HG03060 (cell line): Measurements from ENCODE around the gene BATF3.
A peak's percentile ranks its signal among the peaks of the same experiment; 100 is the strongest.

ENCODE experiments used
- ATAC-seq: cut with Tn5 transposase; IDR thresholded peaks from one replicate; pipeline ENCODE4 v1.9.1; 2021; ENCODE audit warnings: low read depth, moderate number of reproducible peaks; ENCODE audit not compliant: unreplicated experiment

The BATF3 gene

DNA sequence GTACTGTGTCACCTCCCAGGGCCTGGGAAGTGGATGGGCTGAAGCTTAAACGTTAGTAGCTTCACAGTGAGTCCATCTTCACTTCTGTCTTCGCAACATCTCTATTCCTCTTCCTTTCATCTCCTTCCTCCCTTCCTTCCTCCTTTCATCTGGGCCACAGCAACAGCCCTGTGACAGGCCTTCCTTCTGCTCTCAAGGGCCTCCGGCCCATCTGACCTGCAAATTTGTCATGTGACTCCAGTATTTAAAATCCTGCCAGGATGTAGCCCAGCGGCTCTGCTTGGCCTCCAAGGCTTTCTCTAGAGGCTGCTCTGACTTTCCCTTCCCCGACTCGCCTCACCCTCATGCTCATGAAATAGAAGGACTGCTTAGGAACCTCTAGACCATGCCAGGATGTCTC, 10.9 kb upstream of the BATF3 start:
- no peak for ATAC-seq

DNA sequence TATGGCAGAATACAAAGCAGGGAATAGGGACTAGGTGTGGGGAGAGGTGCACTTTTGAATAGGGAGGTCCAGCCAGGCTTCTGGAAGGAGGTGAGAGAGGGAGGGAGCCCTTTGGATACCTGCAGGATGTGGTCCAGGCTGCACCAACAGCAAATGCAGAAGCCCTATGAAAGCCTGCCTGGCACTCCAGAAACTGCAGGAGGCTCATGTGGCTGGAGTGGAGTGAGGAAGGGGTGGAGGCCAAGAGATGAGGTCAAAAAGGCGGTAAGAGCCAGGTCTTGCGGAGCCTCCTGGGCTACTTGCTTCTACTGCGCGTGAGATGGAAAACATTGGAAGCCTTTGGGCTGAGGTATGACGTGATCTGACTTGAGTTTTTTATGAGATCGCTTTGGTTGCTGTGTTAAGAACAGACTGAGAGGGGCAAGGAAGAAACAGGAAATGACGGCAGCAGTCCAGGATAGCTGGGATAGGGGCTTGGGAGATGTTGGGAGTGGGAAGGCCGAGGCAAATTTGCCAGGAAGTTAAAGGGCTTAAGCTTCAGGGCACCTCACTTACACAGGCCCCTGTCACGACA, 4.4 kb upstream of the BATF3 start:
- no peak for ATAC-seq

DNA sequence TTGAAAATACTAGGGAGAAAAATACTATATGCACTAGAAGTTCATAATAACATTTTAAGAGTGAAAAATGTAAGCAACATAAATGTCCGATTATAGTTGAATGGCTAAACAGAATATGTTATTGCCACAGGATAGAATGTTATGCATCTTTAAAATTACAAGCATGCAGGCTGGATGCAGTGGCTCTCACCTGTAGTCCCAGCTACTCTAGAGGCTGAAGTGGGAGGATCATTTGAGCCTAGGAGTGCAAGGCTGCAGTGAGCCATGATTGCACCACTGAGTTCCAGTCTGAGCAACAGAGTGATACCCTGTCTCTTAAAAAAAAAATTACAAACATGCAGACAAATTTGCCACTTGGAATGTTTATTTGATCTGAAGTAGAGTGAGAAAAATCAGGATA, 3.0 kb upstream of the BATF3 start:
- ATAC-seq: no peak

DNA sequence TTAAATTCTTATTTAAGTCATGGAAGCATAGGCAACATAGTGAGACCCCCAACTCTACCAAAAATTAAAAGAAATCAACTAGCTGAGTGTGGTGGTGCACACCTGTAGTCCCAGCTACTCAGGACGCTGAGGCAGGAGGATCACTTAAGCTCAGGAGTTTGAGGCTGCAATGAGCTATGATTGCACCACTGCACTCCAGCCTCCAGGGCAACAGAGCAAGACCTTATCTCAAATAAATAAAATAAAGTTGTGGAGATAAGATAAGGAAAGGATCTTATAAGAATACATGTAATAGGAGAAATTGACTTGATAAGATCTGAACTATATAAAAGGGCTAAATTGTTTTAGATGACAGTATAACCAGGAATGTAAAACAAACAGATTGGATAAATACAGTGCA, 2.3 kb upstream of the BATF3 start:
- no peak for ATAC-seq

DNA sequence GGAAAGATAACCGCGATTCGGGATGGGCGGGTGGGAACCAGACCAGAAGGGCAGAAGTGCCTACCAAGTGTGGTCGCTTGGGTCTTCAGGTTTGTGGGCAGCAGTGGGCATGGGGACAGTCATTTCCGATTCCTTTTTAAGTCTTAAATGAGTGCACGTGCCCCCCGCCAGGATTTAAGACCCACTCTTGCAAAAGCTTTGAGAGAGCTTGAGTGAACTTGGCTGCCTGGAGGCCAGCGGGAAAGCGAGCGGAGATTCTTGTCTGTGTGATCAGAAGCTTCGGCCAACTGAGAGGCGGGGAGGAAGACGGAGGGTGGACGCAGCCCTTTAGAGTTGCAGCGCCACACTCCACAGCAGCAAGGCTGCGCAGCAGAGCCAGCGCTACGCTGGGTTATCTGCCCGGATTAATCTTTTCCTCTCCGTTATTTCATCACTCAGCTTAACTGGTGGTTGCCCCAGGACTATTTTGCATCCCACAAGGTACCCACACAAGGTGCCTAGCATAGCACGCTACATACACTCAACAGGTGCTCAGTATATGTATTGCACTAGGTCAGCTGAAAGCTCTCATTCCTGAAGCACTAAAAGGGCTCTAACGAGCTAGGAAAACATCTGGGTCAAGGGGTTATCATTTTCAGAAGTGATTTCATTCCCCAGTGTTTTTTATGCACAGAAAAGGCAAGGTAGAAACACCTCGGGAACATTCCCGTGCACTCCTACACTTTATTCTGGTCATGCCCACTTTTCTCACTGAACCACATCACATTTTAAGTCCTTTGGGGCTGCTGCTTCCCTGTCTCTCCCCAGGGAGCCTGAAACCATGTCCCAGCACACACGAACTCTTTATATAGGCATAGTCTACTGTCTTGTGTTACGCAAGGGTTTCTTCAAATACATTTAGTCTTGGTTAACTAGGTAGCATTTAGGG, 1.5 kb upstream of the BATF3 start:
- peak; percentile 31 for ATAC-seq

DNA sequence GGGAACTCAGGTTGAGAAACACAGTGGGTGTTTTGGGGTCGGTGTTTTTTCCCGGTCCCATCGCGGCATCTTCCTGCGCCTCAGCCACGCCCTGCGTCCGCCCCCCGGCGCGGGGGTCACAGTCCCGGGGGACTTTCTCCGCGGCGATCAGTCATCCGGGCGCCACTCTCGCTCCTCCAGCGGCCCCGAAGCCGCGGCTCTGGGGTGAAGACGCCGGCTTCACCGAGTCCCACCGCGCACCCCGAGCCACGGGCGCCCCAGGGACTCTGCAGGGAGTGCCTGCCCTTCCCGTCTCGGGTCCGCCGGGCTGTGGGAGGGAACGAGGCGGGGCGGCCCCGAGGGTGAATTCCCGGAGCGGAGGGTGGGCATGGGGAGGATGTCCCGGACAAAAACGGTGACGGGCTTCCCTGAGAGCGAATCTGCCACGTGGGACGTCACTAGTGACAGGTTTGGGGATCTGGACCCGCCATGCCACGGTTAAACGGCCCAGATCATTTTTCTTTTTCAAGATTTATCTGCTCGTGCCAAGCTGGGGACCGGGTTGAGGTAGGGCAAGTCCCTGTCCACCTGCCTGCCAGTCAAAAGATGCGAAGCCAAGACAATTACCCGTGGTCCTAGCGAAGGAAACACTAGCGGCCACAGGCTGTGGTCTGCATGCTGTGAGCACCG, 717 bp upstream of the BATF3 start:
- ATAC-seq: no peak

DNA sequence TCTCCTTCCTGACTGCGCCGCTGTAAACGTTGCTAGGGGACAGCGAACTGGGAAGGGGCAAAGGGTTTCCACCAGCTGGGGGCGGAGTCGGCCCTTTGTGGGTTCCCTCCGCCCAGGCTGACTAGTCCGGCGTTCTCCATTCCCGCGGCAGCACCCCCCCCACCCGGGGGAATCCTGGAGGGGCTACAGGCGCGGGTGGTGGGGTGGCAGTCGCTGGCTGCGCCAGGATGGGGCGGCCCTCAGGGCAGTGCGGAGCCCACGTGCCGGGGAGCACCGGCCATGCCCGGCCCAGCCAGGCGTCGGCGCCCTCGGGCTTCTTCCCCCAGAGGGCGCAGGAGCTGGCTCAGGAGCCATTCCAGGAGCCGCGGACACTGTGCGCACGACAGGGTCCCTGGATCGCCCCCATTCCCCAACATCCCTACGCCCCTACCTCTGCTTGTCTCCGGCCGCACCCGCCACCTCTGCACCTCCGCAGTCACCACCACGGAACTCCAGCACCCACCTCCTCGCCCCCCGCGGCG, 476 bp downstream of the BATF3 start:
- ATAC-seq: no peak

DNA sequence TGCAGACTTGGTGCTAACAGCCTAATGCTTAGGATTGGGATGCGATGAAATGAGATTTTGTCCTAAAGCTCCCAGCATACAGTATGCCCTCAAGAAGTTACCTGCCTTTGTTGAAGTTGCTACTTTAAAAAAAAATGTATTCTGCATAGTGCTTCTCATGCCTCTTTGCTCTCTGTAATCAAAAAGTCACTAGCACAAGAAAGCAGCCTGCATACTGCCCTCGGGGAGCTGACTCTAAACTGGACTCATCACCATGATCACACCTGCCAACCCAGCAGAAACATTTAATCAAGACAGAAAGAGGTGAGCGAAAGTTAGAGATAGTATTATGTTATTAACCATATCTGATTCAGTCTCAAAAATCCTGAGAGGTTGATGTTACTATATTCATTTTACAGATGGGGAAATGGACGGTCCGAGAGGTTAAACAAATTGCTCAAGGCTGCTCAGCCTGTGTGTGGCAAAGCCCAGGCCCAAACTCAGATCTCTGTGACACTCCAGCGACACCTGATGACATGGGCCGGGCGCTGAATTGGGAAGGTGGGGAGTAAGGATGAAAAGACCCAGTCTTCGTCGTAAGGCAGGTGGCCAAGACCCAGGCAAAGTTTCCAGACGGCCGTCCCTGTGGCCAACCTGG, 1.1 kb downstream of the BATF3 start:
- no peak for ATAC-seq

DNA sequence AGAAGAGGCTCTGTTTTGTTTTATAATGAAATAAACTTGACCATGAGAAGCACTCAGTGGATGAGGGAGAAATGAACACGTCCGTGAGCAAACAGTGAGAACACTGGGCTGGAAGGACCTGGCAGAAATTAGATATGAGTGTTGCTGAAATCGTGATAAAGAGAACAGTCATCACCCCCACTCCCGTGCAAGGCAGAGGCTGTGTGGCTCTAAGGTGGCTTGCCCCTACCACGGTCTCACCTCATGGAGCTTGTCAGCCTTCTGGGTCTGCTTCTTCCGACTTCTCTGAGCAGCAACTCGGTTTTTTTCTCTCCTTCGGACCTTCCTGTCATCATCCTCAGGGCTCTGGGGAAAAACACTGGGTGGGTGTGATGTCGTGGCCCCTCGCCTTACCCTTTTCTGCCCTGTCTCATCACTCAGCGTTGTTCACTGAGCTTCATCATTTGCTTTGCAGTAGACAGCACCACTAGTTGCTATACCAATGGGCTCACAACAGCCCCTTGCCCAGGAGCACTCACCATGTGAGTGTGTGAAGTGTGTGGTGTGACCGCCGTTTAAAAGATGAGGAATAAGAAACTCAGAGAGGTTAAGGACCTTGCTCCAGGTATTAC, 2.8 kb downstream of the BATF3 start:
- ATAC-seq: no peak

DNA sequence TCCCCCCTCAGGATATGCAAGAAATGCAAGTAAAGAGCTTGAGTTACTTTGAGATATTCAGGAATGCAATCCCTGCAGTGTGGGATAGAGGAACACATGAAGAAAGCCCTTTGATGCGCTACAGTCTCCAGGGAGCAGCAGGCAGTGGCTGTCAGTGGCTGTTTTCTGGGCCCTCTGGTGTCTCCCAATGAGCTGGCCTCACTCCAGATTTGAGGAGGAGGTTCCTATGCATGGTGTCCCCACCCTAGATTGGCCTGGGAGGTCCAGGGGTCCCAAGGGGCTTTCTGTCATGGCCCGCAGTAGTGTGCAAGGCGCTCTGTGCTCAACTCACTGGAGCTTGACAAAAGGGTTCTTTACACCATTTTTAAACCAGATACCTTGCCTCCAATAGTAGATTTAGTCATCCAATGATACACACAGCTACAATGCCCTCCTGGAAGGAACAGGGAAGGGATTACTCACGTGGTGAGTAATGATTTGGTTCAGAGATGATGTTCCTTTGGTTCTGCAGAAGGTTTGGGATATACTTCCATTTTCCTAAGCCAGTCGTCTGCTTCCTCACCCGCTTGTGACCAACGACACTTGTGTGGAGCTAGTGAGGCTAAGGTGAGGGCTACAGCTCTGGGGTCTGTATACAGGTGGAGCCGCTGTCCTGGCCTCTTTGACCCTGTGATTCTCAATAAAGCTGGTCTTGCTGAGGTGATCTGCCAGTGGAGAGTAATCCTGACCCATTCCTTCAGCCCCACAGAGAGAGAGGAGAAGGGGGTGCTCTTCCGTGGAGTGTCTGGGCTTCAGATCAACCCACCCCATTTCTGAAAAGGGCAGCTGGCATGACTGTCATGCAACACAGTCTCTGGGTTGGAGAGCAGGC, 6.6 kb downstream of the BATF3 start:
- no peak for ATAC-seq

DNA sequence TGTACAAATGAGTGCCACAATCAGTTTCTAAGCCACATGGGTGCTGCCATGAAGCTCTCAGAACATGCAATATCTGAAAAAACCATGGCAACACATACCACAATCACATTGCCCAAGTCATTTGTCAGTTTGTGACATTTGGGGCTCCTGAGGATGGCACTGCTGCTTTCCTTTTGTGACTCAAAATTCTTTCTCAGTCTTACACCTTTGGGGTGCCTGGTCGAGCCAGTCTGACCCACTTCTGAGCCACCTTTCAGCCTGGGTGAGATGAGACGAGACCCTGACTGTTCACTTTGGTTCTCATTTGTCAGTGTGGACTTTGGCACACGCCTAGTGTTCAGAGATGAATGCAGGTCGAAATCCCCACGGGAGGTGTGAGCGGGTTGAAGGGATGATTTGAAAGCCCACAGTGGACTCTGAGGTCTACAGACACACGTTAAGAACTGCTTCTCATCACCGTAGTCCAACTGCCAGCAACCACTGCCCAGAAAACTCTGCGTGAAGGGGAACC, 8.0 kb downstream of the BATF3 start:
- ATAC-seq: peak; percentile 43

DNA sequence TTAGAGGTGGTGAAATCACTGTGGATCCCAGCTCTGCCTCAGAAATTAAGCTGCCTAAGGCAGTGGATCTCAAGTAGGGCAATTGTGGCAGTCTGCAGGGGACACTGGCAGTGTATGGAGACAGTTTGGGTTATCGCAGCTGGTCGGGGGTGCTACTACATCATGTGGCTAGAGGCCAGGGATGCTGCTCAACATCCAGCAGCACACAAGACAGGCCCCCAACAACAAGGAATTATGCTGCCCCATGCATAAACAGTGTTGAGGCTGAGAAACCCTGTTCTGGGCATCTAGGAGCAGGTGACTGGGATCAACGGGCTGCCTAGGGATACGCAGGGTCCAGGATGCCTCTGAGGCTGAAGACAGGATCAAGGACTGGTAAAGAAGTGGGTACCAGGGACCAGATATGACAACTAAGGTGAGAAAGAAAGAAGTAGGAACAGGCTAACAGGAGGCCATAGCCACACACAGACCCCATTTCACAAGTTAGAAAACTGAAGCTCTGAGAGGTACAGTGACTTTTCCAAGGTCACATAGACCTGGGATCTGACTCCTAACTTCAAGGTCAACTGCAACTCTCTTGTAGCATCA, 8.7 kb downstream of the BATF3 start:
- no peak for ATAC-seq

DNA sequence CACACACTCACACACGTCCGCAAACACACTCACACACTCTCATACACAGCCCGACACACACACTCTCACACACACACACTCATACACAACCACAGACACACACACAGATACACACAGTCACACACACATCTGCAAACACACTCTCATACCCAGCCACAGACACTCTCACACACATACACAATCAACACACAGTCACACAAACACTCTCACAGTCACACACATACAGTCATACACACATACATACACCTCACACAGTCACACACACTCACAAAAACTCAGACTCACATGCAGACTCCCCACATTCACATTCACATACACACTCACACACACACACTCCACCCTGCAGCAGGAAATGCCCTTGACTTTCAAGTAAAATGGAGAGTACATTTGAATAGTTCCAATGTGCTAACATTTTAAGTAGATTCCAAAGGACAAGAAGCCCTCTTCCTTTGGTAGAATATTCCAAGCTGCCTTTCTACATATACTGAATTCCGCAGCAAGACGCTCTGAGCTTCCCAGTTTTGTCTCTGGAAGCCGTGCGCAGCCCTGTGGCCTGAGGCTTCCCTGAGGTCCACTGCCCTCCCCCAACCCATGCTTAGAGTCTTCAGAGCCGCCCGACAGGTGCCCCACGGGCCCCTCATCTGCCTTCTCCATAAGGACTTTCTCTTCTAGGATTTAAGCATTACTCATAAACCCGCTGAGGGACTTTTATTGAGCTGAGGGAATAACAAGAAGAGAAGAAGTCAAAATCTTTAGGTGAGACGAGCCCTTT, 9.7 kb downstream of the BATF3 start:
- no peak for ATAC-seq

DNA sequence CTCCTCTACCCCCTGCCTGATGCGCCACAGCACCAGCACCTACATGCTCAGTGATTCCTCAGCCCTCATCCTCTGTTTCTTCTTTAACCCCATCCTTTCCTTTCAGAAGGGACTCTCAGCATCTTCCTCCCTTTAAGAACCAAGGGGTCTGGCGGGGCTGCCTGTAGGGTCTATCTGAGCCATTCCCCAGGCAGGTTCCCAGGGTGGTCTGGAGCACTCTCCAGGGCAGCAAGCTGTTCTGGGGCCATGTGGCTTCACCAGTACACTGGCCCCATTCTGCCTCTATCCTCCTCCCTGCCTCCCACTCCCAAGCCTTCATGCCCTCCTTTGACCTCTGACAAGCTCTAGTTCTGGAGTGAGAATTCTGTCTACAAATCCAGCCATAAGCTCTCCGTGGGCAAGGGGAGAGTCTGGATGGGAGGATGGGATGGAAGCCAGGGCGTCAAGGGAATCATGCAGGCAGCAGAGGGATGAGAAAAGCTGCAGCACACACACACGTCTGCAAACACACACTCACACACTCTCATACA, 10.4 kb downstream of the BATF3 start:
- ATAC-seq: no peak

DNA sequence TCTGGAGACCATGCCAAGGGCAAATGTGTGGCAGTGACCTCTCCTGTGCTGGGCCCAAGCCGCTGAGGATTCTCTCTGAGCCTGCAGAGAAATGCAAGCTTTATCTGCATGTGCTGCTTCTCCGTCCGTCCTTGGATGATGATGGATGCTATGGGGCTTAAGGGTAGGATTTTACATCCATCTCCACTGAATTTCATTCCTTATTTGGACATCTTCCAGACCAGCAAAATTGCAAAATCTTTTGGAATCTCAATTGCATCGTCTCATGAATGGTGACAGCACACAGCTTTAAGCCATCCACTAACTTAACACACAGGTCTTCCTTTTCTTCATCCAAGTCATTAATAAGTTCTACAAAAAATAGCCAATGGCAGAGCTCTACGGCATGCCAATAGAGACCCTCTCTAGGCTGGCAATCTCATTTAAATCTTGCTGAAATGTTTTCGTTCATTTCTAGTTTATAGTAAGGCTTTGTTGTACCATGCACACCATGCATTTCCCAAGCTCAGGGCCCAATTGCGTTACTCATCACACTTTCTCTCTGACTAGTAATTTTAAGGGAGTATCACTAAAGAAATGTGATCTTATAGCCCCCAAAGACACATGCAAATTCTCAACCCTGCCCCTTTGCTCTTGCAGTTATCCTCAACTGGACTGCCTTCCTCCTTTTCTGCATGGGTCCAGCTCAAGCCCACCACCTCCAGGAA, 11.1 kb downstream of the BATF3 start:
- ATAC-seq: no peak

DNA sequence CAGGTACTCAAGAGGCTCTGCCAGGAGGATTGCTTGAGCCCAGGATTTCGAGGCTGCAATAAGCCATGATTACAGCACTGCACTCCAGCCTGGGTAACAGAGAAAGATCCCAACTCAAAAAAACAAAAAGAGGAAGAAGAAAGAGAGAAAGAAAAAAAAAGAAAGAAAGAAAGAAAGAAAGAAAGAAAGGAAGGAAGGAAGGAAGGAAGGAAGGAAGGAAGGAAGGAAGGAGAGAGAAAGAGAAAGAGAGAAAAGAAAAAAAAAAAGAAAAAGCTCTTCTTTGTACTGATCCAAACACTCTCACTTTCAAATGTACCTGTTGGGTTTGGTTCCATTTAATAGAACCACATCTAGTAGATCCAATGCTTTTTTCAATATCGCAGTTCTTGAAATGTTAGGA, 11.8 kb downstream of the BATF3 start:
- ATAC-seq: no peak

DNA sequence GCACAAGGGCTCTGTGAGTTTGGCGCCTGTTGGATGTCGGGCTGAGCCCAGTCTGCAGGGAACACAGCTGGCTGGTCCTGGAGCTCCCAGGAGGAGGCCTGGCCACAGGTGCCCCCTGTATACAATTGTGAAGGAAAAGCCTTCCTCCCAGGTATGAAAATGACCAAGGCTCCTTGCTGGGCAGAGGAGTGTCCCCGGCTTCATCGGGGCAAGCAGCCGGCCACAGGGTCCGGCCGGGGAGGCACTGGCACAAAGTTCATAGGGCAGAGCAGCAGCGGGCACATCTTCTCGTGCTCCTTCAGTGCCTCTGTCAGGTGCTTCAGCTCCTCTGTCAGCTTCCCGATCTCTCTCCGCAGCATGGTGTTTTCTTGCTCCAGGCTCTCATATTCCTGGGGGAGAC, 13.0 kb downstream of the BATF3 start:
- no peak for ATAC-seq
